ENCODE results near the gene GRIN3A. TPM values are rescaled to one million over a fixed set of nuclear protein-coding genes. Genes with fewer than 3 reads are reported as not detected.

Gene GRIN3A
- not detected for total RNA-seq
- polyA plus RNA-seq (2013, experiment 1 of 2): 0.14 TPM
- 0.21 TPM for polyA plus RNA-seq (2013, experiment 2 of 2)
- long read RNA-seq, experiment 1: 0 reads
- long read RNA-seq, experiment 2: 0 reads
- long read RNA-seq, experiment 3: 0 reads
- long read RNA-seq, experiment 4: 0 reads

DNA sequence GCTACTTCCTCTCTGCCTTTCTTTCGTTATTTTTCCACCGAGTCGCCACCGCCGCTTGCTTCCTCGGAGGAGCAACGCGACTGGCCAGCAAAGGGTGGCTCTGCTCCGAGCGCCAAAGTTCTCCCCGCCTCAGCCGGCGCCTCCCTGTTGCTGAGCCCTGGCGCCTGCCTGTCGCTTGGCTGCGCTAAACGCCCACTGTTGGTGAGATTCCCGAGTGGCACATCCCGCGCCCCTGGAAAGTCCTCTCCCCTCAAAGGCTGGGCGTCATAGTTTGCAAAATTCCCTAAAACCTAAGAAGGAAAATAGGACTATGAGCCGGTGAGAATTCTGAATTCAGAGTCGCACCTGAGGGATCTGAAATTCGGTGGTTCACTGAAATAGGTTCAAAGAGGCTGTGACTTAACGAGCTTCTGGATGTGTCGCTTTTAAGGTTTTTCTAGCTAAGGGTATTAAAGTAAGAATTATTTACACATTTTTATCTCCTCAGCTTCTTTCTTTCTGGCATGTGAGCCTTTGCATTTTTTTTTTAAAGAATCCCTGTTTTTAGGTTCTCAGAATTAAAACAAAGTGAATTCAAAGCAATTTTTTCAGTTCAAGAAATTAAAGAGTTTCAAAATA, at the start of gene GRIN3A:
Gene GRIN3A, minus strand, starts transcription at position 82 of the 618 bp plus-strand sequence. CDS start 668 bp downstream, outside the sequence.
- Histone ChIP-seq H3K4me1 (ENCODE audit: control insufficient read depth, insufficient read depth, low read length) (no peaks in the 10 kb centered on the region), H3K27me3 (ENCODE audit: control insufficient read depth, insufficient read depth, low read length, poor library complexity, severe bottlenecking) (peaks cover 63% of the 10 kb centered on the region), H3K36me3 (ENCODE audit: control insufficient read depth, insufficient read depth, low read length) (no peaks in the 10 kb centered on the region), H3K27ac (ENCODE audit: low read depth, low read length) (no peak within 1 kb of the TSS), H3K9me3 (ENCODE audit: control insufficient read depth, low read length) (peaks cover 18% of the 10 kb centered on the region), H3K4me3 (ENCODE audit: low read length) (peak within 1 kb of the TSS; percentile 75), H3K9ac (ENCODE audit: extremely low read depth, low read length, poor library complexity, severe bottlenecking) (no peak within 1 kb of the TSS)
- WGBS, 2 experiments (ENCODE audit: insufficient coverage in 1 of 2, insufficient read length in 1 of 2): 41 to 50% methylated on average over 4 to 26 of the region's 26 CpGs
- Mint-ChIP-seq H3K27ac (no peak within 1 kb of the TSS), H3K4me3 (peak within 1 kb of the TSS; percentile 56), H3K9me3 (no peaks in the 10 kb centered on the region), H3K4me1 (peaks cover 11% of the 10 kb centered on the region), H3K36me3 (ENCODE audit: low read depth) (no peaks in the 10 kb centered on the region), H3K27me3 (ENCODE audit: insufficient read depth) (peaks cover 67% of the 10 kb centered on the region)
- DNase-seq: peak; percentile 82
- TF ChIP-seq, protein P1, sequence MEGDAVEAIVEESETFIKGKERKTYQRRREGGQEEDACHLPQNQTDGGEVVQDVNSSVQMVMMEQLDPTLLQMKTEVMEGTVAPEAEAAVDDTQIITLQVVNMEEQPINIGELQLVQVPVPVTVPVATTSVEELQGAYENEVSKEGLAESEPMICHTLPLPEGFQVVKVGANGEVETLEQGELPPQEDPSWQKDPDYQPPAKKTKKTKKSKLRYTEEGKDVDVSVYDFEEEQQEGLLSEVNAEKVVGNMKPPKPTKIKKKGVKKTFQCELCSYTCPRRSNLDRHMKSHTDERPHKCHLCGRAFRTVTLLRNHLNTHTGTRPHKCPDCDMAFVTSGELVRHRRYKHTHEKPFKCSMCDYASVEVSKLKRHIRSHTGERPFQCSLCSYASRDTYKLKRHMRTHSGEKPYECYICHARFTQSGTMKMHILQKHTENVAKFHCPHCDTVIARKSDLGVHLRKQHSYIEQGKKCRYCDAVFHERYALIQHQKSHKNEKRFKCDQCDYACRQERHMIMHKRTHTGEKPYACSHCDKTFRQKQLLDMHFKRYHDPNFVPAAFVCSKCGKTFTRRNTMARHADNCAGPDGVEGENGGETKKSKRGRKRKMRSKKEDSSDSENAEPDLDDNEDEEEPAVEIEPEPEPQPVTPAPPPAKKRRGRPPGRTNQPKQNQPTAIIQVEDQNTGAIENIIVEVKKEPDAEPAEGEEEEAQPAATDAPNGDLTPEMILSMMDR (conservative IDR thresholded peaks at IDR 0.05): peak; percentile 23

DNA sequence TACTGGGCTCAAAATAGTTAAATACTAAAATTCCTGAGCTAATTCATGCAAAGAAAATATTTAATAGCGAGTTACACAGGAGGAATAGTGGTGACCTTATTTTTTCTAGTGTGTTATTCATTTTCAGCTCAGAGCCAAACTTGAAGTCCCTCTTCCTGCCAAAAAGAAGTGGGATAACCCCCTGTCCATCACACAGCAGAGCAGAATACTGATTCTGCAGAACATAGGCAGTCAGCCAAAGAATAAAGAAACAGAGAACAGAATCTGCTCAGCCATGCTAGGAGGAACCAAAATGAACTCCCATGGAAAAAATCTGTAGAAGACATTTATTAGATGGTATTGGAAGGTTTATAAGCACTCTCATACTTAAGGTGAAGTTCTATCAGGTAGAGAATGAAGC, 49.4 kb upstream of the GRIN3A start:
- no peak for DNase-seq
- H3K27me3 Mint-ChIP-seq (ENCODE audit: insufficient read depth): no peaks in the 10 kb centered on the region
- no peaks in the 10 kb centered on the region for H3K27me3 ChIP-seq (ENCODE audit: control insufficient read depth, insufficient read depth, low read length, poor library complexity, severe bottlenecking)
- H3K9ac ChIP-seq (ENCODE audit: extremely low read depth, low read length, poor library complexity, severe bottlenecking): no peak overlapping the region
- no peaks in the 10 kb centered on the region for H3K4me1 ChIP-seq (ENCODE audit: control insufficient read depth, insufficient read depth, low read length)
- H3K27ac Mint-ChIP-seq: no peak overlapping the region
- no peaks in the 10 kb centered on the region for H3K36me3 ChIP-seq (ENCODE audit: control insufficient read depth, insufficient read depth, low read length)
- 47% methylated on average over 1 of the region's 1 CpG; no CpG with 5 or more reads in 1 of the 2 experiments for WGBS, 2 experiments (ENCODE audit: insufficient coverage in 1 of 2, insufficient read length in 1 of 2)
- peaks cover 12% of the 10 kb centered on the region for H3K9me3 ChIP-seq (ENCODE audit: control insufficient read depth, low read length)
- no peak overlapping the region for H3K27ac ChIP-seq (ENCODE audit: low read depth, low read length)
- no peaks in the 10 kb centered on the region for H3K4me1 Mint-ChIP-seq
- no peaks in the 10 kb centered on the region for H3K9me3 Mint-ChIP-seq
- no peak overlapping the region for H3K4me3 Mint-ChIP-seq
- TF ChIP-seq, protein P1 (conservative IDR thresholded peaks at IDR 0.05): no peak
- H3K4me3 ChIP-seq (ENCODE audit: low read length): no peak overlapping the region
- no peaks in the 10 kb centered on the region for H3K36me3 Mint-ChIP-seq (ENCODE audit: low read depth)

DNA sequence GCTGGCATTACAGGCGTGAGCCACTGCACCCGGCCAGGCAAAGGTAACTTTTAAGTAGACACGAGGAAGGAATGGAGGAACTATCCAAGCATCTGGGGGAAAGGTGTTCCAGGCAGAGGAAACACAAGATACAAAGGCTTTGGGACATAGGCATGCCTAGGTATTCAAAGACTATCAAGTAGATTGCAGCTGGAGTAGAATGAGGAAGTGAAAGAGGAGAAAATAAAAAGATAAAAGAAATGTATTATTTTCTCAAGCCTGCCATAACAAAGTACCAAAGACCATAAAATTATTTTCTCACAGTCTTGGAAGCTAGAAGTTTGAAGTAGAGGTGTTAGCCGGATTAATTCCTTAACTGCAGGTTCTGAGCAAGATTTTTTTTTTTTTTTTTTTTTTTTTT, 39.9 kb upstream of the GRIN3A start:
- H3K27ac ChIP-seq (ENCODE audit: low read depth, low read length): no peak overlapping the region
- Mint-ChIP-seq H3K4me3 (no peak overlapping the region), H3K27me3 (ENCODE audit: insufficient read depth) (no peaks in the 10 kb centered on the region), H3K4me1 (no peaks in the 10 kb centered on the region), H3K36me3 (ENCODE audit: low read depth) (no peaks in the 10 kb centered on the region), H3K9me3 (no peaks in the 10 kb centered on the region), H3K27ac (no peak overlapping the region)
- 76 to 89% methylated on average over 3 of the region's 4 CpGs for WGBS, 2 experiments (ENCODE audit: insufficient coverage in 1 of 2, insufficient read length in 1 of 2)
- no peaks in the 10 kb centered on the region for H3K27me3 ChIP-seq (ENCODE audit: control insufficient read depth, insufficient read depth, low read length, poor library complexity, severe bottlenecking)
- H3K9me3 ChIP-seq (ENCODE audit: control insufficient read depth, low read length): peaks cover 41% of the 10 kb centered on the region
- H3K4me1 ChIP-seq (ENCODE audit: control insufficient read depth, insufficient read depth, low read length): no peaks in the 10 kb centered on the region
- no peaks in the 10 kb centered on the region for H3K36me3 ChIP-seq (ENCODE audit: control insufficient read depth, insufficient read depth, low read length)
- H3K4me3 ChIP-seq (ENCODE audit: low read length): no peak overlapping the region
- H3K9ac ChIP-seq (ENCODE audit: extremely low read depth, low read length, poor library complexity, severe bottlenecking): no peak overlapping the region
- DNase-seq: no peak
- TF ChIP-seq, protein P1 (conservative IDR thresholded peaks at IDR 0.05): no peak
